Thyroid gland (tissue), 4 donors: Measurements from ENCODE around the gene SMIM32. TPM values are rescaled to one million over a fixed set of nuclear protein-coding genes. Genes with fewer than 3 reads are reported as not detected.

Source experiments
- DNase-seq, 2 donors: peaks; one replicate each; pipeline ENCODE4 v3.0.0-alpha.2; 2019
- H3K27ac ChIP-seq, 3 donors: fragments of 200-600 bp; sonication (generic); 1 replicate in 2 of 3; 2 replicates in 1 of 3; pipeline ENCODE4 v1.5.1; 2016 to 2019; ENCODE audit warnings: mild to moderate bottlenecking in 1 of 3, moderate library complexity in 1 of 3
- H3K27me3 ChIP-seq: fragments of 200-600 bp; sonication (generic); one replicate; pipeline ENCODE4 v1.5.1; 2019
- H3K36me3 ChIP-seq, 2 donors: fragments of 200-600 bp; sonication (generic); one replicate each; pipeline ENCODE4 v1.5.1; 2016 to 2019
- H3K4me1 ChIP-seq, 2 donors: fragments of 200-600 bp; sonication (generic); one replicate each; pipeline ENCODE4 v1.5.1; 2017 to 2019
- H3K4me3 ChIP-seq, 3 donors: fragments of 200-600 bp; sonication (generic); replicated peaks in 1 of 3; 1 replicate in 2 of 3; 2 replicates in 1 of 3; pipeline ENCODE4 v1.5.1; 2016; ENCODE audit warnings: mild to moderate bottlenecking in 1 of 3
- H3K9me3 ChIP-seq: fragments of 200-600 bp; sonication (generic); one replicate; pipeline ENCODE4 v1.5.1; 2017
- POLR2A ChIP-seq, 2 donors: fragments of 450-650 bp; IDR thresholded peaks; one replicate each; pipeline ENCODE4 v1.6.1; 2017; ENCODE audit warnings: antibody characterized with exemption in 2 of 2, mild to moderate bottlenecking in 2 of 2, moderate library complexity in 1 of 2
- WGBS, 2 donors: methylation state at CpG; one replicate each; pipeline ENCODE4 v1.1.5; 2017; 5-methylcytosine and 5-hydroxymethylcytosine counted together
- intact Hi-C: fragments of 100-400 bp; cut with DNase I; formaldehyde crosslinking; loops from one replicate; pipeline ENCODE4 v1.15.1; 2023
- total RNA-seq, 4 donors: library from RNA; depleted of rRNA; stranded (reverse); fragments of >200 nt; gene quantifications; one replicate each; pipeline ENCODE4 v1.2.3, GENCODE V29; 2016
- TF ChIP-seq, protein P1 (sequence below), 6 experiments: fragments of 200-600 bp in 3 of 6; fragments of 450-650 bp in 3 of 6; sonication (generic) in 3 of 6; IDR thresholded peaks; one replicate each; pipeline ENCODE4 v1.5.1; 2016 to 2019; ENCODE audit warnings: antibody characterized with exemption in 6 of 6, mild to moderate bottlenecking in 2 of 6, inconsistent platforms in 1 of 6, moderate library complexity in 1 of 6

The SMIM32 gene
- total RNA-seq, 4 donors from 2014 or later = 0.44 TPM; not detected in 3

GRCh38 chr5:136235321-136235720 lies 42.4 kb upstream of the SMIM32 start:
- H3K4me1 ChIP-seq = no peaks in the 10 kb centered on the region
- H3K27ac ChIP-seq = no peak overlapping the region
- H3K27me3 ChIP-seq = no peaks in the 10 kb centered on the region
- intact Hi-C loops = no loop called here
- H3K4me3 ChIP-seq = no peak overlapping the region
- TF ChIP-seq, protein P1, sequence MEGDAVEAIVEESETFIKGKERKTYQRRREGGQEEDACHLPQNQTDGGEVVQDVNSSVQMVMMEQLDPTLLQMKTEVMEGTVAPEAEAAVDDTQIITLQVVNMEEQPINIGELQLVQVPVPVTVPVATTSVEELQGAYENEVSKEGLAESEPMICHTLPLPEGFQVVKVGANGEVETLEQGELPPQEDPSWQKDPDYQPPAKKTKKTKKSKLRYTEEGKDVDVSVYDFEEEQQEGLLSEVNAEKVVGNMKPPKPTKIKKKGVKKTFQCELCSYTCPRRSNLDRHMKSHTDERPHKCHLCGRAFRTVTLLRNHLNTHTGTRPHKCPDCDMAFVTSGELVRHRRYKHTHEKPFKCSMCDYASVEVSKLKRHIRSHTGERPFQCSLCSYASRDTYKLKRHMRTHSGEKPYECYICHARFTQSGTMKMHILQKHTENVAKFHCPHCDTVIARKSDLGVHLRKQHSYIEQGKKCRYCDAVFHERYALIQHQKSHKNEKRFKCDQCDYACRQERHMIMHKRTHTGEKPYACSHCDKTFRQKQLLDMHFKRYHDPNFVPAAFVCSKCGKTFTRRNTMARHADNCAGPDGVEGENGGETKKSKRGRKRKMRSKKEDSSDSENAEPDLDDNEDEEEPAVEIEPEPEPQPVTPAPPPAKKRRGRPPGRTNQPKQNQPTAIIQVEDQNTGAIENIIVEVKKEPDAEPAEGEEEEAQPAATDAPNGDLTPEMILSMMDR (IDR thresholded peaks at IDR 0.05) = no peak
- TF ChIP-seq POLR2A (IDR thresholded peaks at IDR 0.05) = no peak
- H3K9me3 ChIP-seq = no peaks in the 10 kb centered on the region
- no peak for DNase-seq
- 71% methylated on average over 1 of the region's 1 CpG; no CpG with 5 or more reads in 1 of the 2 donors for WGBS, 2 donors
- H3K36me3 ChIP-seq = no peaks in the 10 kb centered on the region

- no peaks in the 10 kb centered on the region for H3K36me3 ChIP-seq
- no peak overlapping the region for H3K27ac ChIP-seq
- DNase-seq = no peak
- no peaks in the 10 kb centered on the region for H3K4me1 ChIP-seq
- no peaks in the 10 kb centered on the region for H3K9me3 ChIP-seq
- no peaks in the 10 kb centered on the region for H3K27me3 ChIP-seq
- 81 to 84% methylated on average over 6 of the region's 6 CpGs for WGBS, 2 donors
- H3K4me3 ChIP-seq = no peak overlapping the region
- TF ChIP-seq POLR2A (IDR thresholded peaks at IDR 0.05) = no peak
- TF ChIP-seq, protein P1 (IDR thresholded peaks at IDR 0.05) = no peak
- intact Hi-C loops = no loop called here
These were observed 39.4 kb upstream of the SMIM32 start for GRCh38 chr5:136232316-136232715.

DNA sequence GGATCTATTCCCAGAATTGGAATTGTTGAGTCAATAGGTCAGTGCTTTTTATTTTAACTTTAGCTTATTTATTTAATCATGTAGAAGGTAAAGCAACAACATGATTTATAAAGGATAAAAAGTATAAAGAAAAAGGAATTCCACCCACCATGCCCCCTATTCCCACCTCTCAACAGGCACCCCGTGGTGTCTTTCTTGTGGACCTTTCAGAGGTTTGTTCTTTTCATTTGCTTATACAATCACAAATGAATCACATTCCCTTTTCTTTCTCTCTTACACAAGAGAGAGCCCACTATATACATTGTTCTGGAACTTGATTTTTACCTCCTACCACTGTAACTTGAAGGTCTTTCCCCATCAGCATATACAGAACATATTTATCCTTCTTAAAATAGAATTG lies 37.2 kb upstream of the SMIM32 start:
- WGBS, 2 donors = 28 to 34% methylated on average over 1 of the region's 1 CpG
- H3K36me3 ChIP-seq = no peaks in the 10 kb centered on the region
- H3K4me3 ChIP-seq = no peak overlapping the region
- intact Hi-C loops = no loop called here
- DNase-seq = no peak
- no peak for TF ChIP-seq POLR2A (IDR thresholded peaks at IDR 0.05)
- TF ChIP-seq, protein P1 (IDR thresholded peaks at IDR 0.05) = no peak
- no peaks in the 10 kb centered on the region for H3K4me1 ChIP-seq
- no peaks in the 10 kb centered on the region for H3K9me3 ChIP-seq
- no peak overlapping the region for H3K27ac ChIP-seq
- no peaks in the 10 kb centered on the region for H3K27me3 ChIP-seq

DNA sequence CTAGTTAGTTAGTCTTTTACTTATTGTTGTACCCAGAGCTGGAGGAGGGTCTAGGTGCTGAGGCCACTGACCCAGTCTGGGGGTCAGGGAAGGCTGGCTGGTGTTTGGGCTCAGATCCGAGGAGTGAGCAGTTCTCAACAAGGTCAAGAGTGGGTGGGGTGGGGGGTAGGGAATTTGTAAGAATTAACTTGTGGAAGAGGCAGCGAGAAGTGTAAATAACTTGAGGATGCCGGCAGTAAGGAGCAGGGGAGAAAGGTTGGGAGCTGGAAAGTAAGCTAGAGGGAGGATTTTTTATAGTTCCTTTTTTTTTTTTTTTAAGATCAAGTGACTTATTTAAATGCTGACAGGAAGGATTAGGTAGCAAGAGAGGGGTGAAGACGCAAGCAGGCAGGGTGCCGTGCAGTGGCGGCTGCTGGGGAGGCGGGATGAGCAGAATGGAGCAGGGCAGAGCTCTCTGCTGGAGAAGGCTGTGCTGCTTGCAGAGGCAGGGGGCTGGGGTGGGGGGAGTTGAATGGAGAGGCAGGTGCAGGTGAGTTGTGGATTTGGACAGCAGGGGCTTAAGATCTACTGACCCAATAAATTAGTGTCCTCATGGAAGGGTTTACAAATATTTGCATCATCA lies 35.3 kb upstream of the SMIM32 start:
- intact Hi-C loops = no loop called here
- 48 to 52% methylated on average over 7 of the region's 7 CpGs for WGBS, 2 donors
- no peak for TF ChIP-seq POLR2A (IDR thresholded peaks at IDR 0.05)
- TF ChIP-seq, protein P1 (IDR thresholded peaks at IDR 0.05) = no peak
- H3K4me3 ChIP-seq = no peak overlapping the region
- H3K4me1 ChIP-seq = no peaks in the 10 kb centered on the region
- no peak for DNase-seq
- no peak overlapping the region for H3K27ac ChIP-seq
- H3K9me3 ChIP-seq = no peaks in the 10 kb centered on the region
- no peaks in the 10 kb centered on the region for H3K27me3 ChIP-seq
- H3K36me3 ChIP-seq = no peaks in the 10 kb centered on the region

GRCh38 chr5:136226401-136226800 lies 33.4 kb upstream of the SMIM32 start:
- no peak for DNase-seq
- Histone ChIP-seq H3K9me3 (no peaks in the 10 kb centered on the region), H3K4me1 (no peaks in the 10 kb centered on the region), H3K36me3 (no peaks in the 10 kb centered on the region), H3K4me3 (no peak overlapping the region), H3K27ac (no peak overlapping the region), H3K27me3 (no peaks in the 10 kb centered on the region)
- intact Hi-C loops = no loop called here
- WGBS, 2 donors = 94 to 96% methylated on average over 2 of the region's 2 CpGs
- TF ChIP-seq, protein P1 (IDR thresholded peaks at IDR 0.05) = no peak
- no peak for TF ChIP-seq POLR2A (IDR thresholded peaks at IDR 0.05)
